KOPT-K1 (cell line): ENCODE results near the gene KLF2.

Experiments used
- H3K27ac ChIP-seq: fragments of 200-600 bp; sonication (generic); 2 replicates; pipeline ENCODE4 v1.5.1; 2016; ENCODE audit warnings: antibody characterized with exemption, mild to moderate bottlenecking, low read depth, low read length; ENCODE audit not compliant: poor library complexity, severe bottlenecking
- H3K36me3 ChIP-seq: fragments of 200-600 bp; sonication (generic); 2 replicates; pipeline ENCODE4 v1.5.1; 2017; ENCODE audit warnings: antibody characterized with exemption, mild to moderate bottlenecking, low read length, moderate library complexity; ENCODE audit not compliant: insufficient read depth
- H3K9me3 ChIP-seq: fragments of 200-600 bp; sonication (generic); 2 replicates; pipeline ENCODE4 v1.5.1; 2017; ENCODE audit warnings: antibody characterized with exemption, low read length, mild to moderate bottlenecking; ENCODE audit not compliant: insufficient read depth, poor library complexity, severe bottlenecking

Gene KLF2

GRCh38 chr19:16361254-16361653 is 36.6 kb downstream of the KLF2 start:
- no peak overlapping the region for H3K27ac ChIP-seq
- peaks cover 7% of the 10 kb centered on the region for H3K36me3 ChIP-seq
- no peaks in the 10 kb centered on the region for H3K9me3 ChIP-seq

- H3K9me3 ChIP-seq = no peaks in the 10 kb centered on the region
- peaks cover 7% of the 10 kb centered on the region for H3K36me3 ChIP-seq
- no peak overlapping the region for H3K27ac ChIP-seq
Measured at GRCh38 chr19:16361926-16362325, 37.3 kb downstream of the KLF2 start.

GRCh38 chr19:16363133-16363851 is 38.7 kb downstream of the KLF2 start:
- Histone ChIP-seq H3K27ac (no peak overlapping the region), H3K36me3 (peaks cover 7% of the 10 kb centered on the region), H3K9me3 (no peaks in the 10 kb centered on the region)

- H3K36me3 ChIP-seq = peaks cover 7% of the 10 kb centered on the region
- H3K9me3 ChIP-seq = no peaks in the 10 kb centered on the region
- H3K27ac ChIP-seq = no peak overlapping the region
Measured at GRCh38 chr19:16363852-16364230, 39.2 kb downstream of the KLF2 start.

- Histone ChIP-seq H3K36me3 (peaks cover 7% of the 10 kb centered on the region), H3K27ac (no peak overlapping the region), H3K9me3 (no peaks in the 10 kb centered on the region)
Measured at GRCh38 chr19:16364231-16364865, 39.7 kb downstream of the KLF2 start.

- no peaks in the 10 kb centered on the region for H3K9me3 ChIP-seq
- peak overlapping the region; percentile 84 for H3K27ac ChIP-seq
- peaks cover 7% of the 10 kb centered on the region for H3K36me3 ChIP-seq
Measured at GRCh38 chr19:16365300-16365996, 40.8 kb downstream of the KLF2 start.

GRCh38 chr19:16366056-16366432 is 41.4 kb downstream of the KLF2 start:
- H3K36me3 ChIP-seq = peaks cover 3% of the 10 kb centered on the region
- no peaks in the 10 kb centered on the region for H3K9me3 ChIP-seq
- peak overlapping the region; percentile 84 for H3K27ac ChIP-seq

GRCh38 chr19:16366433-16367260 is 42.0 kb downstream of the KLF2 start:
- H3K36me3 ChIP-seq = no peaks in the 10 kb centered on the region; the same call in 1 of the 2 replicates
- H3K27ac ChIP-seq = peak overlapping the region; percentile 84
- H3K9me3 ChIP-seq = no peaks in the 10 kb centered on the region

GRCh38 chr19:16367261-16367683 is 42.6 kb downstream of the KLF2 start:
- H3K27ac ChIP-seq = peak overlapping the region; percentile 84
- no peaks in the 10 kb centered on the region for H3K9me3 ChIP-seq
- H3K36me3 ChIP-seq = no peaks in the 10 kb centered on the region

- H3K9me3 ChIP-seq = no peaks in the 10 kb centered on the region
- no peaks in the 10 kb centered on the region for H3K36me3 ChIP-seq
- H3K27ac ChIP-seq = peak overlapping the region; percentile 84
Measured at GRCh38 chr19:16368385-16369305, 44.0 kb downstream of the KLF2 start.

- Histone ChIP-seq H3K27ac (peak overlapping the region; percentile 84), H3K36me3 (no peaks in the 10 kb centered on the region), H3K9me3 (no peaks in the 10 kb centered on the region)
Measured at GRCh38 chr19:16369306-16369663, 44.7 kb downstream of the KLF2 start.

GRCh38 chr19:16369664-16370576 is 45.3 kb downstream of the KLF2 start:
- H3K9me3 ChIP-seq = no peaks in the 10 kb centered on the region
- peak overlapping the region; percentile 84 for H3K27ac ChIP-seq
- H3K36me3 ChIP-seq = no peaks in the 10 kb centered on the region

- no peaks in the 10 kb centered on the region for H3K36me3 ChIP-seq
- H3K27ac ChIP-seq = peak overlapping the region; percentile 84
- H3K9me3 ChIP-seq = no peaks in the 10 kb centered on the region
Measured at GRCh38 chr19:16370641-16371391, 46.2 kb downstream of the KLF2 start.
